ENCODE results near the gene TMEM263.
A peak's percentile ranks its signal among the peaks of the same experiment; 100 is the strongest.
"Not testable (repeated sequence)": the region's sequence is repeated elsewhere in the genome, so short reads cannot be mapped to it uniquely, and the experiment has no call there.

The TMEM263 gene

GRCh38 chr12:106955377-106956047, at the start of gene TMEM263:
TSS of gene TMEM263 (plus strand) at chr12:106955907. CDS start at chr12:106967117, 11,210 bp downstream.
- peak; percentile 96 for DNase-seq

- DNase-seq: no peak
Measured at GRCh38 chr12:106906715-106907114, 49.0 kb upstream of the TMEM263 start.

DNA sequence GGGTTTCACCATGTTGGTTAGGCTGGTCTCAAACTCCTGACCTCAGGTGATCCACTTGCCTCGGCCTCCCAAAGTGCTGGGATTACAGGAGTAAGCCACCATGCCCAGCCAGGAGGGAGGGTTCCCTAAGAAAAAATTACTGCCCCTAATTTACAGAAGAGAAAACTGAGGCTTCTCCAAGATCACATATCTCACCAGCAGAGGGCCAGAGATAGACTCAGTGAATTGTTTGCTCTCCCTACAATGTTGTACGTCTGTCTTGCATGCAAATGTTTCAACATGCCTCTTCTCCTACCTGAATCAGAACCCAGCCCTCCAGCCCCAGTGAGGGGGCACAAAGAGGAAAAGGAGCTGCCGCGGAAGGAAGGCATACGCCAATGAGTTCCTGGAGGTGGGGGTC, 48.3 kb upstream of the TMEM263 start:
- DNase-seq: no peak

DNA sequence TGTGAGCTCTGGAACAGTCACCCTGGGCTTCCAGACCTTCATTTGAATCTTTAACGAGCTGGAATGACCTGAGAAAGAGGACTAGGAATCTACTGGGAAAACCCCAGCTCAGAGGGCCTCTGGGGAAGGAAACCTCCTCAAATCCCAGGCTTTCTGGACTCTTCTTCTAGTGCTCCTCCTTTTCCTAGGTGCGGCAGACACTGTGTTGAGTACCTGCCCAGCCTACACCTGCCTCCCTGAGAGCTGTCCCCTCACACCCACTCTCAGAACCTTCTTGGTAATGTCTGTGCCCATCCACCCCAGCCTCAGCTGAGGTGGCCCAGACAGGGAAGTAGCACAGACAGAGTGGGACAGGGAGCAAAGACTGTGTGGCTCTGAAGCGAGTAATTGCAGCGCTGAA, 47.9 kb upstream of the TMEM263 start:
- no peak for DNase-seq

DNA sequence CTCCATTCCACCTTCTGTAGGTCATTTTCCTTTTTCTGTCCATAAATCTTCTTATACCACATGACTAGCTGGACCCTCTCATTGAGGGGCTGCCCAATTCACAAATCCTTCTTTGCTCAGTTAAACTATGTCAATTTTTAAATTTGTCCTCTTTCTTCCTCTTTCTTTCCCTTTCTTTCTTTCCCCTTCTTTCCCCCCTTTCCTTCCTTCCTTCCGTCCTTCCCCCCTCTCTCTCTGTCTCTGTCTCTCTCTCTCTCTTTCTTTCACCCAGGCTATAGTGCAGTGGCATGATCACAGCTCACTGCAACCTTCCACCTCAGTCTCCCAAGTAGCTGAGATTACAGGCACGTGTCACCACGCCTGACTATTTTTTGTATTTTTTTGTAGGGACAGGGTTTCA, 47.1 kb upstream of the TMEM263 start:
- DNase-seq: no peak

GRCh38 chr12:106910202-106910601, 45.5 kb upstream of the TMEM263 start:
- DNase-seq: no peak

DNA sequence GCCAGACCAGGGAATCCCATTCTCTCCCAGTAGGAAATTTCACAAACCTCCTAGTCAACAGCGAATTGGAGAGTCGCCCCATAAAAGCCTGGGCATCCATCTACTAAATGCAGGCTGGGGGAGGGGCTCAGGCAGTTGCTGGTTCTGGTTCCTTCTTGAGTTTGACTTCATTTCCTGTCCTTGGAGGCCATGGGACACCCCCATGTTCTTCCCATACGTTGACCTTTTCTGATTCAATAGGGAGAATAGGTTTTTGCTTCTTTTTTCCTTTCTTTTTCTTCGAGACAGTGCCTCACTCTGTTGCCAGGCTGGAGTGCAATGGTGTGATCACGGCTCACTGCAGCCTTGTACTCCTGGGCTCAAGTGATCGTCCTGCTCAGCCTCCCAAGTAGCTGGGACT, 44.1 kb upstream of the TMEM263 start:
- DNase-seq: no peak

DNA sequence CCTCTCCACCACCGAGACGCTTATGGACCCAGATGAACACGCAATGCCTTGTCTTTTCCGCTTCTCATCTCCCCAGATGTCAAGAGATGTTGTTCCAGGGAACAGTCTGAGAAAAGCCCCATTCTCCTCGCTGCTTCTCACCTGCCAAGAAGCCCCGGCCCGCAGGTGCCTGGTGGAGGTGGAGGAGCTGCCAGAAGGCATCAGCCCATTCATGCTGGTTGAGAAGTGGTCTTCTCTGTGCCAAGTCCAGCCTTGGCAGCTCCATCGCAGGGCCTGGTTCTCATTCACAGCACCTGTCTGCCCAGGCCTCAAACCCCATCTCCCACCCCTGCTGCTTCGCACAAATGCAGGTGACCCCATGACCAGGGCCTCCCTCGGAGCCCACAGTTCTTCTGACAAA, 42.3 kb upstream of the TMEM263 start:
- DNase-seq: no peak

- DNase-seq: no peak
Measured at GRCh38 chr12:106914796-106915634, 40.7 kb upstream of the TMEM263 start.

DNA sequence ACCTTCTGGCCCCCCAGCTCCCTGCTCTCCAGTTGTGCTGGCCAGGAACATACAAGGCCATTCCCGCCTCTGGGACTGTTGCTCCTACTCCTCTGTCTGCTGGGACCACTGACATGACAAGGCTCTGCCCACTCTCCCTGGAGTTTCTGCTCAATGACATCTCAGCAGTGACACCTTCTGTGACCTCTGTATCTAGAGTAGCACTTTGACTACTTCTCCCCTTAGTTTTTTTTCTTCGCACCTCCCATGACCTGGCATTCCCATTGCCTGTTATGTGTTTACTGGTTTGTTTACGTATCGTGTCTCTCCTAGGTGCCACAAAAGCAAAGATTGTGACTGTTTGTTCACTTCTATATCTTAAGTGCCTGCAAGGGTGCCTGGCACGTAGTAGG, 40.1 kb upstream of the TMEM263 start:
- no peak for DNase-seq

DNA sequence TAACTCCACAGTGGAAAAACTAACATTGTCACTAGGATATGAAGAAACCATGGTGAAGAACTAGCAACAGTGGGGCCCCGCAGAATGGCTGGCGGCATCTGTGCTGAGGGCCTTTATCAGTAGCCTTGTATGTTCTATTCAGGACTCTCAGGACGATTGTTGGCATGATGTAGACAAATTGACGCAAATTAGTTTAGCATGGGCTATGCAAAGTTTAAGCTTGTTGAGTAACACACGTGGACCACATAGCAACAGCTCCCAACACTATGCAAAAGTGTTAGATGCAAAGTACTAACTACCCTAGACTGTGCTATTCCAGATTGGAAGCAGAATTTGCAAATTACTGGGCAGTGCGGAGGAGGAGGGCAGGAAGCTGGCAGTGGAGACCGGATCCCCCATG, 38.2 kb upstream of the TMEM263 start:
- DNase-seq: no peak

GRCh38 chr12:106918746-106919145, 37.0 kb upstream of the TMEM263 start:
- peak; percentile 87 for DNase-seq

DNA sequence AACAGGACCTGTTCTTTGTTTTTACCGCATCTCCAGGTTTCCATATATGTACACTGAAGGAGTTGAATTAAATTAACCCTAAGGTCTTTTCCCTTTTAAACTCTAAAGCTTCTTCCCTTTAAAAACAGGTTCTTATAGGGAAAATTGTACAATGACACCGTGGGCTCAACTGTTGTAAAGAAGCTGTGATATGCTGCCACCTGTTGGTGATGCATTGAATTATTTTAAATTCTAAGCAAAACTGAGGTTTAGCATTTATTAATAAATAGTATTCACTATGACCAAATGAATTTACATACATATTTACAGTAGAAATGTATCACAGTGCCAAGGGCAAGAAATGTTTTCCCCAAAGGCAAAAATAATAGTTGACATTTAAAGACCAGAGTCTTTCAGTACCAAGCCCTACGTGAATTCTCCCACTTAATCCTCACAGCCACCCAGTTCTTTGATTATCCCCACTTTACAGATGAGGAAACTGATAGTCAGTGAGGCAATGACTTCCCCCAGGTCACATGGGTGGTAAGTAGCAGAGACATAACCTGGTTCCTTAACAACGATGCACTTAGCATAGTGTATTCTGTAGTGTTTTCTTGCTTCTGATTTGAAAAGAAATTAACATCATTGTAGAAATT, 35.7 kb upstream of the TMEM263 start:
- DNase-seq: peak; percentile 49

GRCh38 chr12:106921976-106922375, 33.7 kb upstream of the TMEM263 start:
- DNase-seq: not testable (repeated sequence)

DNA sequence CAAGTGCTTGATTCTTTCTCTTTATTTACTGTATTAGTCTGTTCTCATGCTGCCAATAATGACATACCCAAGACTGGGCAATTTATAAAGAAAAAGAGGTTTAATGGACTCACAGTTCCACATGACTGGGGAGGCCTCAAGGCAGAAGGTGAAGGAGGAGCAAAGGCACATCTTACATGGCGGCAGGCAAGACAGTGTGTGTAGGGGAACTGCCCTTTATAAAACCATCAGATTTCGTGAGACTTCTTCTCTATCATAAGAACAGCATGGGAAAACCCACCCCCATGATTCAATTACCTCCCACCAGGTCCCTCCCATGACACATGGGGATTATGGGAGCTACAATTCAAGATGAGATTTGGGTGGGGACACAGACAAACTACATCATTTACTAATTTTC, 32.1 kb upstream of the TMEM263 start:
- DNase-seq: not testable (repeated sequence)

DNA sequence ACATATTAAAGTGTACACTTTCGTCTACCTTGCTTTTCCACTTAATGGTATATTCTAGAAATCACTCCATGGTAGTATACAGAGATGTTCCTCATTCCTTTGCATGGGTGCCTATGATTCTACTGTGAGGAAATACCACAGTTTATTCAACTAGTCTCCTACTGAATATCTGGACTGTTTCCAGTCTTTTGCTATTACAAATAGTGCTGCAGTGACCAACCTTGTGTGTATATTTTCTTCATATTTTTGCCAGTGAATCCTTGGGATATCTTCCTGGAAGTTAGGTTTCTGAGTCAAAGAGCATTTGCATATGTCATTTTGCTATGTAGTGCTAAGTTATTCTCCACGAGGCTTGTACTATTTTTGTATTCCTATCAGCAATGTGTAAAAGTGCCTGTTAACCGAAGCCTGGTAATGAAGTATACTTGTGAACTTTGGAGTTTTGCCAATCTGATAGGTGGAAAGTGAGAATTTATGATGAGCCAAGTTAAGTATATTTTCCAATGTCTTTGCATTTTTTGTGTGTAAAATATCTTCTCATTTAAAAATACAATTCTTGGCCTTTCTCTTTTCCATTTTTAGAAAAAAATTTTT, 31.3 kb upstream of the TMEM263 start:
- DNase-seq: no peak

GRCh38 chr12:106926657-106927056, 29.1 kb upstream of the TMEM263 start:
- no peak for DNase-seq

DNA sequence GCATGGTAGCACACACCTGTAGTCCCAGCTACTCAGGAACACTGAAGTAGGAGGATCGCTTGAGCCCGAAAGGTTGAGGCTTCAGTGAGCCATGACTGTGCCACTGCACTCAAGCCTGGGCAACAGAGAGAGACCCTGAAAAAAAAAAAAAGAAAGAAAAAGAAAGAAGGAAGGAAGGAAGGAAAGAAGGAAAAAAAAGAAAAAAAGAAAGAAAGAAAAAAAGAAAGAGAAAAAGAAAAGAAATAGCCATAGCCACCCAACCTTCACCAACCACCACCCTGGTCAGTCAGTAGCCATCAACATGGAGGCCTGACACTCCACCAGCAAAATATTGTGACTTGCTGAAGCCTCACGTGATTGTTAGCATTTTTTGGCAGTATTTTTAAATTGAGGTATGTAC, 21.4 kb upstream of the TMEM263 start:
- no peak for DNase-seq

GRCh38 chr12:106941481-106942156, 14.1 kb upstream of the TMEM263 start:
- DNase-seq: no peak

GRCh38 chr12:106942775-106943174, 12.9 kb upstream of the TMEM263 start:
- DNase-seq: no peak

GRCh38 chr12:106945261-106945851, 10.4 kb upstream of the TMEM263 start:
- DNase-seq: no peak

DNA sequence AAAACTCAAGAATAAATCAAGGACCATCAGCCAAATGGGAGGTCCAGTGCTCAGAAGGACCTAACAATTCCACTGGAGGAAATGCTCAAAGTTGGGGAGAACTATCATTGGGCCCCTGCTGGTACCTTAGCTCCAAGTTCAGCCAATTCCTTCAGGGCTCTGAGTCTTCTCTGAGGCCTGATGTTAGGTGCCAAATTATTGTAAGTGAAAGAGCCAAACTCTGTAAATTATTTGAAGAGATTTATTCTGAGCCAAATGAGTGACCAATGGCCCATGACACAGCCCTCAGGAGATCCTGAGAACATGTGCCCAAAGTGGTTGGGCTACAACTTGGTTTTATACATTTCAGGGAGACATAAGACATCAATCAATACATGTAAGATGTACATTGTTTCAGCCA, 8.2 kb upstream of the TMEM263 start:
- no peak for DNase-seq

DNA sequence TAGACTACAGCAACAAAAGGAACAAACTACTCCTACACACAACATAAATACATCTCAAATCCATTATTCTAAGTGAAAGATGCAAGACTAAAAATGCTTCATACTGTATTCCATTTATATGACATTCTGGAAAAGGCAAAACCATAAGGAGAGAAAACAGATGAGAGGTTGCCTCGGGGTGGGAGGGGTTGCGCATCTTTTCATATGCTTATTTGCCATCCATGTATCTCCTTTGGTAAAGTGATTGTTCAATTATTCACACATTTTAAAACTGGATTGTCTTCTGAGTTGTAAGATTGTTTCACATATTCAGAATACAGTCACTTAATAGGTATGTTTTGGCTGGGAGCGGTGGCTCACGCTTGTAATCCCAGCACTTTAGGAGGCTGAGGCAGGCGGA, 5.1 kb upstream of the TMEM263 start:
- DNase-seq: no peak
